Measurements from ENCODE around the gene EXOC3L2. TPM values are rescaled to one million over a fixed set of nuclear protein-coding genes. Genes with fewer than 3 reads are reported as not detected.

Gene EXOC3L2
- total and polyA plus RNA-seq, 7 donors, result 0.14 to 1.7 (median 0.51) TPM; not detected in 3

GRCh38 chr19:45206328-45206727 lies 38.9 kb downstream of the EXOC3L2 start:
- WGBS, 2 donors, result 91 to 93% methylated on average over 3 of the region's 3 CpGs
- peaks cover 0 to 1% (median 0%) of the 10 kb centered on the region in 3 donors for H3K27me3 ChIP-seq
- no peaks in the 10 kb centered on the region for H3K9me3 ChIP-seq
- no peak overlapping the region for H3K4me3 ChIP-seq
- intact Hi-C loops (cut with DNase I), result no loop called here
- no peaks in the 10 kb centered on the region for H3K4me1 ChIP-seq
- no peaks in the 10 kb centered on the region for H3K36me3 ChIP-seq
- DNase-seq, result no peak
- no peak overlapping the region for H3K27ac ChIP-seq
- TF ChIP-seq POLR2AphosphoS5 (IDR thresholded peaks at IDR 0.05) (no peak), POLR2A (IDR thresholded peaks at IDR 0.05) (no peak), EP300 (IDR thresholded peaks at IDR 0.05) (no peak), CTCF (IDR thresholded peaks at IDR 0.05) (no peak)

- H3K4me3 ChIP-seq, result no peak overlapping the region
- H3K27me3 ChIP-seq, result no peaks in the 10 kb centered on the region
- TF ChIP-seq EP300 (IDR thresholded peaks at IDR 0.05), result no peak
- no peak for TF ChIP-seq POLR2A (IDR thresholded peaks at IDR 0.05)
- TF ChIP-seq CTCF (IDR thresholded peaks at IDR 0.05), result no peak
- TF ChIP-seq POLR2AphosphoS5 (IDR thresholded peaks at IDR 0.05), result no peak
- intact Hi-C loops (cut with DNase I), result no loop called here
- no peaks in the 10 kb centered on the region for H3K4me1 ChIP-seq
- WGBS, 2 donors, result 87 to 88% methylated on average over 12 of the region's 12 CpGs
- no peaks in the 10 kb centered on the region for H3K36me3 ChIP-seq
- no peak overlapping the region for H3K27ac ChIP-seq
- no peak for DNase-seq
- no peaks in the 10 kb centered on the region for H3K9me3 ChIP-seq
Observed at GRCh38 chr19:45205810-45206209, 39.4 kb downstream of the EXOC3L2 start.

GRCh38 chr19:45202637-45203036 lies 42.6 kb downstream of the EXOC3L2 start:
- 90 to 93% methylated on average over 6 of the region's 6 CpGs for WGBS, 2 donors
- no peak for TF ChIP-seq CTCF (IDR thresholded peaks at IDR 0.05)
- no peak for TF ChIP-seq EP300 (IDR thresholded peaks at IDR 0.05)
- TF ChIP-seq POLR2A (IDR thresholded peaks at IDR 0.05), result no peak
- no peak for TF ChIP-seq POLR2AphosphoS5 (IDR thresholded peaks at IDR 0.05)
- intact Hi-C loops (cut with DNase I), result no loop called here
- Histone ChIP-seq H3K4me3 (no peak overlapping the region), H3K27ac (no peak overlapping the region), H3K27me3 (no peaks in the 10 kb centered on the region), H3K9me3 (no peaks in the 10 kb centered on the region), H3K4me1 (no peaks in the 10 kb centered on the region), H3K36me3 (no peaks in the 10 kb centered on the region)
- DNase-seq, result no peak

GRCh38 chr19:45200568-45200967 lies 44.6 kb downstream of the EXOC3L2 start:
- TF ChIP-seq EP300 (IDR thresholded peaks at IDR 0.05) (no peak), POLR2A (IDR thresholded peaks at IDR 0.05) (no peak), CTCF (IDR thresholded peaks at IDR 0.05) (no peak), POLR2AphosphoS5 (IDR thresholded peaks at IDR 0.05) (no peak)
- H3K27me3 ChIP-seq, result no peaks in the 10 kb centered on the region
- intact Hi-C loops (cut with DNase I), result no loop called here
- no peak overlapping the region for H3K27ac ChIP-seq
- DNase-seq, result no peak
- H3K9me3 ChIP-seq, result no peaks in the 10 kb centered on the region
- no peaks in the 10 kb centered on the region for H3K36me3 ChIP-seq
- no peaks in the 10 kb centered on the region for H3K4me1 ChIP-seq
- H3K4me3 ChIP-seq, result no peak overlapping the region
- 74 to 78% methylated on average over 4 of the region's 4 CpGs for WGBS, 2 donors

- Histone ChIP-seq H3K27ac (no peak overlapping the region), H3K4me3 (no peak overlapping the region), H3K9me3 (no peaks in the 10 kb centered on the region), H3K4me1 (no peaks in the 10 kb centered on the region), H3K27me3 (no peaks in the 10 kb centered on the region), H3K36me3 (no peaks in the 10 kb centered on the region)
- intact Hi-C loops (cut with DNase I), result no loop called here
- no peak for TF ChIP-seq POLR2A (IDR thresholded peaks at IDR 0.05)
- TF ChIP-seq EP300 (IDR thresholded peaks at IDR 0.05), result no peak
- no peak for TF ChIP-seq POLR2AphosphoS5 (IDR thresholded peaks at IDR 0.05)
- no peak for TF ChIP-seq CTCF (IDR thresholded peaks at IDR 0.05)
- DNase-seq, result no peak
- WGBS, 2 donors, result 83 to 90% methylated on average over 6 of the region's 6 CpGs
Observed at GRCh38 chr19:45195764-45196163, 49.4 kb downstream of the EXOC3L2 start.
